Heart right ventricle (tissue), 16 donors: ENCODE measurements around the gene CSAD. TPM values are rescaled to one million over a fixed set of nuclear protein-coding genes. Genes with fewer than 3 reads are reported as not detected.

Experiments
- ATAC-seq, 8 donors: fragments of 200-7000 bp; cut with Tn5 transposase; one replicate each; pipeline ENCODE4 v1.9.1; 2020; ENCODE audit warnings: mild to moderate bottlenecking in 8 of 8, moderate library complexity in 8 of 8, moderate number of reproducible peaks in 1 of 8
- DNase-seq, 2 donors: peaks; one replicate each; pipeline ENCODE4 v3.0.0-alpha.2; 2020
- H3K27ac ChIP-seq, 10 donors: fragments of 200-600 bp; sonication (generic) in 2 of 10; one replicate each; pipeline versions ENCODE4 v1.5.0 to v1.8.0; 2020 to 2022; ENCODE audit warnings: mild to moderate bottlenecking in 3 of 10
- H3K27me3 ChIP-seq, 7 donors: fragments of 200-600 bp; one replicate each; pipeline ENCODE4 v1.8.0; 2021 to 2022; ENCODE audit warnings: mild to moderate bottlenecking in 2 of 7
- H3K36me3 ChIP-seq, 9 donors: fragments of 200-600 bp; sonication (generic) in 1 of 9; one replicate each; pipeline versions ENCODE4 v1.5.0 to v1.8.0; 2020 to 2022; ENCODE audit warnings: mild to moderate bottlenecking in 2 of 9
- H3K4me1 ChIP-seq, 9 donors: fragments of 200-600 bp; sonication (generic) in 1 of 9; one replicate each; pipeline versions ENCODE4 v1.5.0 to v1.8.0; 2020 to 2022; ENCODE audit warnings: mild to moderate bottlenecking in 4 of 9
- H3K4me3 ChIP-seq, 10 donors: fragments of 200-600 bp; sonication (generic) in 2 of 10; one replicate each; pipeline versions ENCODE4 v1.5.0 to v1.8.0; 2020 to 2022; ENCODE audit warnings: mild to moderate bottlenecking in 7 of 10, moderate library complexity in 2 of 10
- H3K9me3 ChIP-seq, 11 donors: fragments of 200-600 bp in 10 of 11; sonication (generic) in 2 of 11; one replicate each; pipeline versions ENCODE4 v1.5.0 to v1.8.0; 2013 to 2022; ENCODE audit warnings: mild to moderate bottlenecking in 2 of 11, control low read depth in 1 of 11, moderate library complexity in 1 of 11
- WGBS, 2 donors: extraction: QIAGEN DNeasy Blood & Tissue Kit; methylation state at CpG; one replicate each; pipeline ENCODE4 v1.1.7; 2013; ENCODE audit warnings: inconsistent platforms in 1 of 2; 5-methylcytosine and 5-hydroxymethylcytosine counted together
- intact Hi-C, 10 donors: fragments of 100-400 bp; cut with DNase I; formaldehyde crosslinking; loops; one replicate each; pipeline versions ENCODE4 v1.11.1 to v1.14.2; 2022
- polyA plus RNA-seq, 2 donors: library from polyadenylated mRNA; stranded (reverse); fragments of 200-250 nt; gene quantifications; one replicate each; pipeline ENCODE4 v1.2.3, GENCODE V29; 2013
- total RNA-seq, 10 donors: library from RNA; stranded (reverse); fragmentation: NEBNext Ultra II Directional in 3 of 10; extraction: Animal tissue kit (Norgen Biotek cat#: 25700) in 3 of 10; gene quantifications; one replicate each; pipeline versions ENCODE4 v1.2.1 to v1.2.4, GENCODE V29; 2021 to 2023
- TF ChIP-seq, protein P1 (sequence below), 9 donors: fragments of 200-600 bp; sonication (generic) in 2 of 9; IDR thresholded peaks; one replicate each; pipeline versions ENCODE4 v1.5.0 to v1.8.0; 2021 to 2022; ENCODE audit warnings: antibody characterized with exemption in 9 of 9, mild to moderate bottlenecking in 5 of 9, moderate library complexity in 1 of 9
- donor health status: Arrhythmogenic right ventricular cardiomyopathy.
- donor health status: ischemic (EF 13 %, LVEDD 7.1; RV severe dilation, severe dysfunction).
- donor health status: healthy with polysubstance abuse.
- donor health status: DM: no; HTN: yes; CAD: no.
- donor health status: DM: no; HTN: no; CAD: no.
- donor health status: ischemic (EF 25% LVEDD 6.9; RV normal size, moderate dysfunction).
- donor health status: ischemic (EF 25% LVEDD 5.7; RV mildly dilated, moderate dysfunction).
- donor health status: healthy.
- donor health status: DM: yes; HTN: yes; CAD: no.
- donor health status: Ischemic cardiomyopathy.
- donor health status: ischemic (EF 35%, LVEDD 5.7; RV mildly dilated, moderate dysfunction).
- donor health status: nonischemic (EF 11% LVEDD 7.7; RV severe dilation, severe dysfunction).
- donor health status: DM: yes; HTN: yes; CAD: no.
- donor health status: PGD.
- donor health status: ischemic (EF 29% LVEDD 5.4; RV normal size, mild dysfunction).
- donor health status: nonischemic (EF 23%, LVEDD 6.1; RV moderate dilation, normal function).

Gene CSAD
- total and polyA plus RNA-seq, 12 donors: 8.0 to 76.4 (median 9.5) TPM

DNA sequence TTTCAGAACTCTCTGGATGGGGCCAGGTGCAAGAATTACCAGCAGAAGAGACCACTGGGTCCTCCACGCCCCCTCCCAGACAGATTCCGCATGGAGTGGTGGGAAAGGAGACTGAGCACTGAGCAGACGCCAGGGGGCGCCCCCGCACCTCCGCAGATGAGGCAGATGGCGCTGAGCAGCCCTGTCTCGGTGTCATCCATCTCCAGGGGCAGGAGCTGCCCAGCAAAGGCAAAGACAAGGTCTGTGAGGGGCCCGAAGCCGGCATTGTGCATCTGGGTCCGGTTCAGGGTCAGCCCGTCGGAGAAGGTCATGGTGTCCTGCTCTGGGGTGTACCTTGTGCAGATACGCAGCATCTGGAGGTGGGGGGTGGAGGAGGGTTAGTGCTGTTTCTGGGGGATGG, 32.6 kb upstream of the CSAD start:
- DNase-seq: peak; percentile 84 to 89
- peak overlapping the region in 7 of 10 donors; percentile 10 to 46 (median 41) for H3K4me3 ChIP-seq
- peaks cover 0 to 55% (median 38%) of the 10 kb centered on the region in 9 donors for H3K36me3 ChIP-seq
- peak overlapping the region in 8 of 10 donors; percentile 78 to 100 (median 98) for H3K27ac ChIP-seq
- no peaks in the 10 kb centered on the region for H3K9me3 ChIP-seq
- intact Hi-C loops: loop anchor here in 9 of 10 donors (1.0 to 5.0 kb wide), 7 partner anchors 39 to 108 kb away; partner anchors contain the start of genes ESPL1 (in 3 of the 9) and AAAS (in 1 of the 9)
- peak; percentile 72 to 86 (median 80) for ATAC-seq
- H3K27me3 ChIP-seq: no peaks in the 10 kb centered on the region
- 8 to 11% methylated on average over 14 of the region's 14 CpGs for WGBS, 2 donors
- TF ChIP-seq, protein P1, sequence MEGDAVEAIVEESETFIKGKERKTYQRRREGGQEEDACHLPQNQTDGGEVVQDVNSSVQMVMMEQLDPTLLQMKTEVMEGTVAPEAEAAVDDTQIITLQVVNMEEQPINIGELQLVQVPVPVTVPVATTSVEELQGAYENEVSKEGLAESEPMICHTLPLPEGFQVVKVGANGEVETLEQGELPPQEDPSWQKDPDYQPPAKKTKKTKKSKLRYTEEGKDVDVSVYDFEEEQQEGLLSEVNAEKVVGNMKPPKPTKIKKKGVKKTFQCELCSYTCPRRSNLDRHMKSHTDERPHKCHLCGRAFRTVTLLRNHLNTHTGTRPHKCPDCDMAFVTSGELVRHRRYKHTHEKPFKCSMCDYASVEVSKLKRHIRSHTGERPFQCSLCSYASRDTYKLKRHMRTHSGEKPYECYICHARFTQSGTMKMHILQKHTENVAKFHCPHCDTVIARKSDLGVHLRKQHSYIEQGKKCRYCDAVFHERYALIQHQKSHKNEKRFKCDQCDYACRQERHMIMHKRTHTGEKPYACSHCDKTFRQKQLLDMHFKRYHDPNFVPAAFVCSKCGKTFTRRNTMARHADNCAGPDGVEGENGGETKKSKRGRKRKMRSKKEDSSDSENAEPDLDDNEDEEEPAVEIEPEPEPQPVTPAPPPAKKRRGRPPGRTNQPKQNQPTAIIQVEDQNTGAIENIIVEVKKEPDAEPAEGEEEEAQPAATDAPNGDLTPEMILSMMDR (IDR thresholded peaks at IDR 0.05): peak; percentile 93 to 98 (median 95)
- H3K4me1 ChIP-seq: peaks cover 13 to 74% (median 63%) of the 10 kb centered on the region in 9 donors

DNA sequence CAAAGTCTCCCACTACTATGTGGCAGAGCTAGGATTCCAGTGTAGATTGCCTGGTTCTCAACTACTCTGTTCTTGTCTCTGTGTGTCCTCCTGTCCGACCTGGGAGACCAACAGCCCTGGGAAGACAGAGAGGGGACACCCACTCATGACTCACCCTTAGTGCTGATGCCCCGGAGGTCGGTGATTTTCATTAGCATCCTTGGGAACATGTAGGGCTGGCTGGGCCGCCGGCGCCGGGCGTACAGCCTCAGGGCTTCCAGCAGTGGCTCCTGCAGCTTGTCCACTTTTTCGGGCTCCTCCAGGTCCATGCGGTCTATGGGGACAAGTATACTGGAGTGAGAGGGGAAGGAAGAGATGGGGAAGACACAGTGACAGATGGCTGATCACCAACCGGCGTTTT, 32.2 kb upstream of the CSAD start:
- no peak for DNase-seq
- H3K4me3 ChIP-seq: peak overlapping the region in 5 of 10 donors; percentile 26 to 46 (median 41)
- TF ChIP-seq, protein P1 (IDR thresholded peaks at IDR 0.05): no peak
- peaks cover 0 to 55% (median 38%) of the 10 kb centered on the region in 9 donors for H3K36me3 ChIP-seq
- ATAC-seq: no peak
- H3K4me1 ChIP-seq: peaks cover 13 to 74% (median 63%) of the 10 kb centered on the region in 9 donors
- WGBS, 2 donors: 48 to 50% methylated on average over 12 of the region's 12 CpGs
- no peaks in the 10 kb centered on the region for H3K27me3 ChIP-seq
- H3K27ac ChIP-seq: peak overlapping the region in 4 of 10 donors; percentile 20 to 100 (median 99)
- H3K9me3 ChIP-seq: no peaks in the 10 kb centered on the region
- intact Hi-C loops: loop anchor here in 9 of 10 donors (1.0 to 5.0 kb wide), 7 partner anchors 39 to 108 kb away; partner anchors contain the start of genes ESPL1 (in 3 of the 9) and AAAS (in 1 of the 9)

DNA sequence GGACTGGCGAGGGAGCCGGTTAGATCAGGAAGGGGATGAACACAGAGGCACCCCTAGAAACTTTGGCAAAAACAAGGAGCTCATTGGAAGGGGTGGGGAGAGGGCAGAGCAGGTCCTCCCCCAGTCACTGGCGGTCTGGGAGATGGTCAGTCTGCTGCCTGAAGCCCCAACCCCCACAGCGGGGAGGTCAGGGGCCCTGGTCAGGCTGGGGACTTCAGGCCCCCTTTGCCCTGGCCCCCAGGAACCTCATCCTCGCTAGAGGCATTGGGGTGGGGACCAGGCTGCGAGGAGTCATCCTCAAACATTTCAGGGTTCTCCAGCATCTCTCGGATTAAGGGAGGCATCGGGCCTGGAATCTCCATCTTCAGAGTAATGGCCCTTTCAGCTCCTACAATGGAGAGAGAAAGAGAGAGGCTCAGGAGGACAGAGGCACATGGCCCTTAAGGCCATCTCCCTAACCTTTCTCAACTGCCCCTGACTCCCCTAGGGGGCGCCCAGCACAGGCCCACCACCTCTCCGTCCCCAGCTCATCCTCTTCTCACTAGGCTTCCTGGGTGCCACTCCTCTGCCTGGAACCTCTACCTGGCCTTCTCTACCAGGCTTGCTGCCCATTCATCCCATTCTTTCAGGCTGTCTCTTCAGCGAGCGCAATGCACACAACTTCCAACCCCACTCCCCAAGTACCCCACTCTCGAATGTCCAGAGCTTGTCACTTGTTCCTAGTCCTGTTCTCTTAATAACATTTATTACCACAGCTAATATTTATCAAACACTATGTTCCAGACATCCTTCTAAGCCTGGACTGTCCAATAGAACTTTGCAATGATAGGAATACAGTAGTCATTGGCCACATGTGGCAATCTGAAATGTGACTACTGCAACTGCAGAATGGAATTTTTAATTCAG, 31.0 kb upstream of the CSAD start:
- 89 to 93% methylated on average over 13 of the region's 13 CpGs for WGBS, 2 donors
- ATAC-seq (no peak), DNase-seq (no peak)
- H3K36me3 ChIP-seq: peaks cover 0 to 55% (median 38%) of the 10 kb centered on the region in 9 donors
- no peak overlapping the region for H3K4me3 ChIP-seq
- H3K9me3 ChIP-seq: no peaks in the 10 kb centered on the region
- H3K27ac ChIP-seq: no peak overlapping the region
- intact Hi-C loops: loop anchor here in 8 of 10 donors (2.0 to 5.0 kb wide), 5 partner anchors 41 to 76 kb away; partner anchors contain the start of gene ESPL1 (in 3 of the 8)
- TF ChIP-seq, protein P1 (IDR thresholded peaks at IDR 0.05): peak in 4 of 9 donors; percentile 12 to 42 (median 30)
- peaks cover 13 to 74% (median 51%) of the 10 kb centered on the region in 9 donors for H3K4me1 ChIP-seq
- no peaks in the 10 kb centered on the region for H3K27me3 ChIP-seq

DNA sequence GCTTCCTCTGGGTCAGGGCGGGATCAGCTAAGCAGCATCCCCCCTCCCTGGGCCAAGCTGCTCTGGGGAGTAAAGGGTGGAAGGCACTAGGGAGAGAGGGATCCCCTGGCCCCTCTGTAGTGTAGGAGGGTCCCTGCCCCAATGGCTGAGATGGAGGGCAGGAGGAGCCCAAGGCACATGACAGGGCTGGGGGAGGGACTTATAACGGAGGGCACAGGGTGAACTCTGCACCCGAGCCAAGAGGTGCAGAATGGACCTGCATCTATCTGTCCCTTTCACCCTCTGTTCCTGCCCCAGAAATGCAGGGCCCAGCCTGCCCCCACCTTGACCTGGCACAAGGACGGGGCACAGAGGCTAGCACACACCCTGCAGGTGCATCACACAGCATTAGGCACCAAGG, 30.1 kb upstream of the CSAD start:
- no peak overlapping the region for H3K4me3 ChIP-seq
- 73 to 79% methylated on average over 4 of the region's 4 CpGs for WGBS, 2 donors
- ATAC-seq (no peak), DNase-seq (no peak)
- peaks cover 13 to 74% (median 42%) of the 10 kb centered on the region in 9 donors for H3K4me1 ChIP-seq
- H3K36me3 ChIP-seq: peaks cover 0 to 55% (median 38%) of the 10 kb centered on the region in 9 donors
- no peak overlapping the region for H3K27ac ChIP-seq
- intact Hi-C loops: loop anchor here in 7 of 10 donors (5.0 kb wide), 3 partner anchors 41 to 76 kb away; partner anchors contain the start of gene ESPL1 (in 3 of the 7)
- H3K27me3 ChIP-seq: no peaks in the 10 kb centered on the region
- TF ChIP-seq, protein P1 (IDR thresholded peaks at IDR 0.05): no peak
- no peaks in the 10 kb centered on the region for H3K9me3 ChIP-seq
